Activated T-cell treated with anti-CD3 and anti-CD28 coated beads for 1 hour (primary cell): ENCODE results near the gene PTPRR.

Experiments
- DNase-seq: peaks from one replicate; pipeline ENCODE4 v3.0.0-alpha.2; 2020; ENCODE audit warnings: low read depth

PTPRR gene

GRCh38 chr12:70691018-70691672 is 229.4 kb downstream of the PTPRR start:
- no peak for DNase-seq

GRCh38 chr12:70686907-70687306 is 233.6 kb downstream of the PTPRR start:
- no peak for DNase-seq

- DNase-seq: no peak
These were observed 234.2 kb downstream of the PTPRR start for GRCh38 chr12:70686299-70686698.

GRCh38 chr12:70683976-70684375 is 236.6 kb downstream of the PTPRR start:
- no peak for DNase-seq

GRCh38 chr12:70671698-70672097 is 248.8 kb downstream of the PTPRR start:
- no peak for DNase-seq

GRCh38 chr12:70670948-70671347 is 249.6 kb downstream of the PTPRR start:
- no peak for DNase-seq

GRCh38 chr12:70667253-70667652 is 253.3 kb downstream of the PTPRR start:
- no peak for DNase-seq

GRCh38 chr12:70666364-70666763 is 254.2 kb downstream of the PTPRR start:
- no peak for DNase-seq

GRCh38 chr12:70664465-70664881 is 256.1 kb downstream of the PTPRR start:
- no peak for DNase-seq

- DNase-seq: no peak
These were observed 256.7 kb downstream of the PTPRR start for GRCh38 chr12:70663838-70664237.

- DNase-seq: no peak
These were observed 258.9 kb downstream of the PTPRR start for GRCh38 chr12:70661466-70662161.

- no peak for DNase-seq
These were observed 259.8 kb downstream of the PTPRR start for GRCh38 chr12:70660620-70661219.

- no peak for DNase-seq
These were observed 260.4 kb downstream of the PTPRR start for GRCh38 chr12:70660002-70660604.

GRCh38 chr12:70659077-70659606 is 261.4 kb downstream of the PTPRR start:
- no peak for DNase-seq

- DNase-seq: no peak
These were observed 262.8 kb downstream of the PTPRR start for GRCh38 chr12:70657616-70658286.

GRCh38 chr12:70652451-70652850 is 268.1 kb downstream of the PTPRR start:
- no peak for DNase-seq

- DNase-seq: no peak
These were observed 271.7 kb downstream of the PTPRR start for GRCh38 chr12:70648831-70649230.

- DNase-seq: no peak
These were observed 272.3 kb downstream of the PTPRR start for GRCh38 chr12:70648191-70648590.

- no peak for DNase-seq
These were observed 273.7 kb downstream of the PTPRR start for GRCh38 chr12:70646850-70647249.

GRCh38 chr12:70645494-70646317 is 274.8 kb downstream of the PTPRR start:
- no peak for DNase-seq

- no peak for DNase-seq
These were observed 275.7 kb downstream of the PTPRR start for GRCh38 chr12:70644861-70645260.
